NCI-H748 (cell line): ENCODE results near the gene TNFSF11.
"Not testable (repeated sequence)": the region's sequence is repeated elsewhere in the genome, so short reads cannot be mapped to it uniquely, and the experiment has no call there.

Experiments
- DNase-seq: peaks from one replicate; lab custom pipeline; 2025; ENCODE audit not compliant: unreplicated experiment; lab: John Stamatoyannopoulos, UW

Gene TNFSF11

DNA sequence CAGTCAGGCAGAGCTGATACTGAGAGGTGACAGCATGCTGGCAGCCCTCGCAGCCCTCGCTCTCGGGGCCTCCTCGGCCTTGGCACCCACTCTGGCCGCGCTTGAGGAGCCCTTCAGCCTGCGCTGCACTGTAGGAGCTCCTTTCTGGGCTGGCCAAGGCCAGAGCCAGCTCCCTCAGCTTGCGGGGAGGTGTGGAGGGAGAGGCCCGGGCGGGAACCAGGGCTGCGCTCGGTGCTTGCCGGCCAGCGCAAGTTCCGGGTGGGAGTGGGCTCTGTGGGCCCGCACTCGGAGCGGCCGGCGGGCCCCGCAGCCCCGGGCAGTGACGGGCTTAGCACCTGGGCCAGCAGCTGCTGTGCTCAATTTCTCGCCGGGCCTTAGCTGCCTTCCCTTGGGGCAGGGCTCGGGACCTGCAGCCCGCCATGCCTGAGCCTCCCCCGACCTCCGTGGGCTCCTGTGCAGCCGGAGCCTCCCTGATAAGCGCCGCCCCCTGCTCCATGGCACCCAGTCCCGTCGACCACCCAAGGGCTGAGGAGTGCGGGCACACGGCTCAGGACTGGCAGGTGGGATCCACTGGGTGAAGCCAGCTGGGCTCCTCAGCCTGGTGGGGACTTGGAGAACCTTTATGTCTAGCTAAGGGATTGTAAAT lies 14.3 kb upstream of the TNFSF11 start:
- DNase-seq = not testable (repeated sequence)

DNA sequence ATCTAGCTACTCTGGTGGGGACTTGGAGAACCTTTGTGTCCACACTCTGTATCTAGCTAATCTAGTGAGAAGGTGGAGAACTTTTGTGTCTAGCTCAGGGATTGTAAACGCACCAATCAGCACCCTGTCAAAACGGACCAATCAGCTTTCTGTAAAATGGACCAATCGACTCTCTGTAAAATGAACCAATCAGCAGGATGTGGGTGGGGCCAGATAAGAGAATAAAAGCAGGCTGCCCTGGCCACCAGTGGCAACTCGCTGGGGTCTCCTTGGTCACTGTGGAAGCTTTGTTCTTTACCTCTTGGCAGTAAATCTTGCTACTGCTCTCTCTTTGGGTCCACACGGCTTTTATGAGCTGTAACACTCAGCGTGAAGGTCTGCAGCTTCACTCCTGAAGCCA lies 13.6 kb upstream of the TNFSF11 start:
- DNase-seq = not testable (repeated sequence)

DNA sequence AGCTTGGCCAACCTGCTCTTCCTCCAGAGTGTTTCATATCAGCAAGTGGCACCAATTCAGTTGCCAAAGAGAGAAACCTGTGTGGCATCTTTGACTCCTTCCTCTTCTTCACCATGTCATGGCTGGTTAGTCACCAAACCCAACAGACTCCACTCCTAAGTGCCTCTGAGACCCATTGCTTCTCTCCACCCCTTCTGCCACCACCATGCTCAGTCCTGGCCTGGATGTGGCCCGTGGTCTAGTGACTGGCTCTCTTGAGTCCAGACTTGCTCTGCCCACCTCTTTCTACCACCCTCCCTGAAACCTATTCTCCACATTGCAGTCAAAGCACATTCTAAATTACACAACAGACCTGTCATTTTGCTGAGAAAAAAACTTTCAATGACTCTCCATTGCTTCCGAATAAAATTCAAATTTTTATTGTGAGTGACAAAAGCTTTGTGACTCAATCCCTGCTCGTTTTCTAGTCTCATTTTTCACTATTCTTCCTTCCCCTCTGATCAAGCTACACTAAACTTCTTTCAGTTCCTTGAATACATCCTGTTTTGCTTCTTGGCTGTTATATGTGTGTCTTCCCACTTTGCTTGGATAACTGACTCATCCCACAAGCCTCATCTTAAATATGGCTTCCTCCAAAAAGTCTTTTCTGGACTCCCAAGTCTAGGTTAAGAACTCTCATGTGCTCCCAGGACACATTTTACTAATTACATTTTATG lies 12.0 kb upstream of the TNFSF11 start:
- no peak for DNase-seq

DNA sequence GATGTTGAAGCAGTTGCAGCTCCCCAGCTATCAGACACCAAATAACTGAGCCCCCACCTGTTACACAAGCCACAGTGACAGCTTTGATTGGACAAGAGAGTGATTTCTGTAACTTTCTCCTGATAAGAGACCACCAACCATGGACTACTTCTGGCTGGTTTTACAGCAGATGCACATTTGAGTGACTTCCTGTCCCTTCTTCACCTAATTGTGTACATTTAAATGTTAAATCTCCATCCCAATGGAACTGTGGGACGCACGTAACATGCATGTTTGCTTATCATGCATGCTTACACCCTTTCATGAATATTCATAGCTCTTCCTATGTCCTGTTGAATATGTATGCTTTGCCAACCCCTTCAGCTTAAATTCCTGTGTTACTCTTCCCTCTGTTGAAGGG lies 6.0 kb upstream of the TNFSF11 start:
- DNase-seq = no peak

DNA sequence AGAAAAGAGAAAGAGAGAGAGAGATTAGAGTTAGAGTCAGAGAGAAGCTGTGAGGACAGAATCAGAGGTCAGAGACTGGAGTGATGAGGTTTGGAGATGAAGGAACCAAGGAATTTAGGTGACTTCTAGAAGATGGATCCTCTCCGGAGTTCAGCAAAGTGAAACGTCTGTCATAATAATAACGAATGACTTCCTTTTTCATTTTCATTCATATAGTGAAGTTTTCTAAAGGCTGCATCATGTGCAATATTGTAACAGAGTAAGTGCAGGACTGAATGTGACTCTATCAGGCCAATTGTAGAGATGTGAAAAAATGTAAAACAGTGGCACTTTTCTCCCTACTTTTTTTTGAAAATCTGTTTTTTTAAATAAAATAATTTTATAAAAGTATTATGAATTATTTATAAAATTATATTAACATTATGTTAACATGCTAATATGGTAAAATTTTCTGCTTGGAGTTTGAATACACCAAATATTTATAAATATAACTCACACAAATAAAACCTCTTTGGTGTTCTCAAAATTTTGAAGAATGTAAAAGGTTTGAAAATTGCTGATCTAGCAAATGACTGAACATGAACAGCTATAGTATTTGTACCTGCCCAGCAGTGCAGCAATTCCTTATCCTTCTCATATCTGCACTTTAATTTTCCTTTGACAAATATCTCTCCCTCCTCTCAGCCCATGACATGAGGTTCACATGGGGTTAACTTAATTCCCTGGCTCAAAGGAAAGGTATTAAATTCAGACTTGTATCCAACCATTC lies 4.2 kb upstream of the TNFSF11 start:
- DNase-seq = no peak

DNA sequence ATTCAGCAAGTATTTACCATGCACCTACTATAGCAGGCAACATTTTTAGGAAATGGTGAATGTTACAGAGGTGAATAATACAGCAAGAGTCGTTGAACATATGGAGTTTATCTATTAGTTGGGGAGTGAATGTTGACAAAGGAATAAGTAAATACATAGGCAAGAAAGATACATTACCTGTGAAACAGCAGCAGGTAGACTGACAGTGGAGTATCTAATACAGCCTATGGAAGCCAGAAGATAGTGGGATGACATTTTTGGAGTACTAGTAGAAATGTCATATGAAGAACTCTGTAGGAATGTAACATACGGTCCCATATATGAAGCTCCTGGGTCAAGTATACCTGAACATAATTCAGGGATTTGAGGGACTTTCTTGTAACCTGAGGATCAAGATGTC lies 2.1 kb upstream of the TNFSF11 start:
- DNase-seq = no peak

DNA sequence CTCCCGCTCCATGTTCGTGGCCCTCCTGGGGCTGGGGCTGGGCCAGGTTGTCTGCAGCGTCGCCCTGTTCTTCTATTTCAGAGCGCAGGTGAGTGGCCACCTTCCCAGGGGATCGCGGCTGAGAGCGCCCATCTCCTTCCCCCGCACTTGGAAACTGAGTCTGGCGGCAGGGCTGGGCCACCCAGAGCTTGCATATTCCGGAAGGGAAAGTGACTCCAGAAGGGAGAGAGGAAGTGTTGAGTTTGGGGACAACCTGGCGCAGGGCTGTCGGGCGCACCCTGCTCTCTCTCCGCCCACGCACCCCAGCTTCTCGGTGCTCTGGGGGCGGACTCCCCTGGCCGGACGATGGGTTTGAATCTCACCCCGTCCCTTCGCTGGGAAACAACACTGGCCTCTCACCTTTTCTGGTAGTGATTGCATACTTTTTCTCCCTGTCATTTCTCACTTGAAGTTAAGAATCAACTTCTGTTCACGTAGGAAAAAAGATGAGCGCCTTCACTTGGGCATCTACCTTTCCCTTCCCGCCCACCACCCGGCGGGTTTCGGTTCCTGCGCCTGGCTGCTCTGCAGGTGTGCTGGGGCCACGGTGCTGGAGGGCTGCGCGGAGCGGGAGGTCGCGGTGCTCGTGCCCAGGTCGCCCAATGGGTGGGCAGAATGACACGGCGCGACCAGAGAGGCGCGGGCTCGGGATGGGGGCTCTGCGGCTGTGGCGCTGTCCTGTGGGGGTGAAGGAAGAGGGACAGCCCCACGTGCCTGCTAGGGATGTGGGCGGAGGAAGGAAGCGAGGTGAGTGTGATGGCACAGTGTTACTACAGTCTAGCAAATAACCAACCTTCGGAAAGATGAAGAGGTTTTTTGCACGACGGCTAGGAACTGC lies 721 bp downstream of the TNFSF11 start:
- DNase-seq = peak; percentile 42

DNA sequence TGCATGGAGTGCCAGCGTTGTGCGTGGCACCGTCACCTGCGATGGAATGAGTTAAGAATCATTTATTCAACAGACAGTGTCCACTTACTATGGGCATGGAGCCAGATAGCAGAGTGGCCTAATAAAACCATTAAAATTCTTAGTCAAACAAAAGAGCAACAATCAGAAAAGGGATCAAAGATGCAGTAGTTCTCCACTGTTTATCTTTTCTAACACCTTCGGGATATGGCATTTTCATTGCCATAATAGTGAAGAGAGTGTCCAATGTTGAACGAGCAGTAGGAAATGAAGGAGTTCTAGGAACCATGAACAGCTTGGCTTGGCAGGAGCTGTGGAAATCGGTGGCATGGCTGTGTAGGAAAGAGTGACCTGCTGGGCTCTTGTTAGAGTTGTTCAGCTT lies 2.0 kb downstream of the TNFSF11 start:
- peak; percentile 78 for DNase-seq

DNA sequence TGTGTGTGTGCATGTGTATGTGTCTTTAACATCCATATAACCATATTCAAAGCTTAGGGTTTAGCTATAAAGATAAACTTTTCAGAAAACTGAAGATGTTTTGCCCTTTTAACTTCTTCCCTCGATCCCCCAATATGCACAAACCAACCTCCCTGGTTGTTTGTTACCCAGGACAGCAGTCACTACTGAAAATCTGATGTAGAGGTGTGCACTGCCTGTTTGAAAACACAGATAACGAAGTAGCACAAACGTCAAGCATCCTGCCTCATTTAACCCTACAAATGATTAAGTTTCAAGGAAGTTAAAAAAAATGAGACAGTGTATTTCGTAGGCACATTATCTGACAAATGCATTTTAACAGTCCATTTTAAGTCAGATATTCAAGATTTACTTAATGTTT lies 3.6 kb downstream of the TNFSF11 start:
- DNase-seq = no peak

DNA sequence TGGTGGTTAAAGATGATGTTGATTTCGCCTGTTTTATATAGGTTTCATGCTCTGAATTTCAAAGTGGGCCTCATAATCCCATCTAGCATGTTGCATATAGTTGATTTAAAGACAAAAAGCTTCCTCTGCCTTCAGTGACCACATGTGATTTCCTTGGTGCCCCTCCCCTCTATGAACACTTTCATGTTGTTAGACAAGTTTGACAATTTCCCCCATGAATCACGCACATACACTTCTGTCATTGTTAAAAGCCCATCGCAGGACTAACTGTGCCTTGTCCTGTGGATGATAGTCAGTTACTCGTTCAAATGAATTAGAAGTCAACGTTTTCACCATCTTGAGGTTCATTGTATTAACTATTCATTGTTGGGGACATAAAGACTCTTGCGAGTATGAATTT lies 6.7 kb downstream of the TNFSF11 start:
- DNase-seq = no peak

DNA sequence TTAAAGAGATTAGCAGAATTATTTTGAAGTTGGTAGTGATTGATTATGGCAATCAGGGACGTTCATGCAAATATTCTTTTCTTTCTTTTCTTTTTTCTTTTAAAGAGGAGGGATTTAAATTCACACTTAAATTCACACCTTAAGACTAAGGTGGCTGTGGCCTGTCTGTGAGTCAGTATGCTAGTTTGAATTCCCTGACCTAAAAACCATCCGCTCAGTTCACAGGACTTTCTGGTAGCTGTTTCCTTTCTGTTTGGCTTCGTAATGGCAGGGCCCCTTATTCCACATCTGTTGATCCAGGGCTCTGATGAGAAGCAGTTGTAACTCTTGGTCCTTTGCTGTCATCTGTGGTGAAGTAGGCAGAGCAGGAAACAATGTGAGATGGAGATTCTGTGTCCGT lies 7.5 kb downstream of the TNFSF11 start:
- DNase-seq = no peak

DNA sequence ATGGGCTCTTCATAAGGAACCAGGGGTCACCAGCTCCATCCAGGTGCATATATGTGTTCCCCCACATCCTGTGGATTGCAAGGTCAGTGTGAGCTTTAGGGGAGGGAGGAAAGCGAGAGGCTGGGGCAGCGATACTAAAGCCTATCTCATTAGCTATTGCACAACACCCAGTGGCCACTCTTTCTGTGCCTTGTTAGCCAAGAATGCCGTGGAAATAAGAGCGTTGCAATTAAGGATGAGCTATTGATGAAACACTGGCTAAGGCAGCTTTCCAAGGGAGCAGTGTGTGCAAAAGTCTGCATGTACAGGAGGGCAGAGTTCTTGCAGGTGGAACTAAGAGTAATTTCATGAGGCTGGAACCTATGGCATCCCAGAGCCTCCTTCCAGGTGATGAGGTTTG lies 17.6 kb downstream of the TNFSF11 start:
- DNase-seq = no peak

DNA sequence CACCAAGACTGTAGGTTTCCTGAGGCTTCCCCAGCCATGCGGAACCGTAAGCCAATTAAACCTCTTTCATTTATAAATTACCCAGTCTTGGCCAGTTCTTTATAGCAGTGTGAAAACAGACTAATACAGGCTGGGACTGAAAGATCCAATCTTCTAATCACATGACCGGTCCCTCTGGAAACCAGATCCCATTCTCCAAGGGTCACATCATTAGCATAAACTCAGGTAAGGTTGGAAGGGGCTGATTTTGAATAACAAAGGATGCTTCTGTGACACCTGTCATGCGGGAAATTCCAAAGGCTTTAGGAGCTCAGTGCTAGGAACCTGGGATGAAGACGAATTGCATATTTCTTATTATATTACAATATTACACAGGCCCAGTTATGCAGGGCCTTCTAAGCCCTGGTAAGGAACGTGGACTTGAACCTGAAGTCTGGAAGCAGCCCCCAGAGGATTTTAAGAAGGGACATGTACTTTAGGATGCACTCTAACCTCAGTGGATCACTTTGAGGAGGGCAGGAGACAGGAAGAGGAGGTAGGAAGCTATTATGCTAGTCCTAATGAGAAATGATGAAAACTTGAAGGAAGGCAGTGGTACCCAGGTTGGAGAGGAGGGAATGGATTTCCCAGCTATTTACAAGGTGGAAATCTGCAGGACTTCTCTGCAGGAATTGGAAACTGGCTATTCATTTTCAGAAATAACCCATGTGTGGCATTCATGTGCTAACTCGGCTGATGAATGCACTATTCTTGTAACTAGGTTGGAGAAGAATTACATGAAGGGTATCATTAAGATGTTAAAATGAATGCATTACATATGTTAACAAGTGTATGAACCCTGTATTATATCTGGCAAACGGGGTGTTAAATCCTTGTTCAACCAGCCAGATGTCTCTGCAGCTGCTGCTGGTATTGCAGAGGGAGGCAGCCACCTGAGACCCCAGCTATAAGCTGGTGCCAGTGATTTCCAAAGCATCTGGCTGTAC lies 19.3 kb downstream of the TNFSF11 start:
- DNase-seq = no peak

DNA sequence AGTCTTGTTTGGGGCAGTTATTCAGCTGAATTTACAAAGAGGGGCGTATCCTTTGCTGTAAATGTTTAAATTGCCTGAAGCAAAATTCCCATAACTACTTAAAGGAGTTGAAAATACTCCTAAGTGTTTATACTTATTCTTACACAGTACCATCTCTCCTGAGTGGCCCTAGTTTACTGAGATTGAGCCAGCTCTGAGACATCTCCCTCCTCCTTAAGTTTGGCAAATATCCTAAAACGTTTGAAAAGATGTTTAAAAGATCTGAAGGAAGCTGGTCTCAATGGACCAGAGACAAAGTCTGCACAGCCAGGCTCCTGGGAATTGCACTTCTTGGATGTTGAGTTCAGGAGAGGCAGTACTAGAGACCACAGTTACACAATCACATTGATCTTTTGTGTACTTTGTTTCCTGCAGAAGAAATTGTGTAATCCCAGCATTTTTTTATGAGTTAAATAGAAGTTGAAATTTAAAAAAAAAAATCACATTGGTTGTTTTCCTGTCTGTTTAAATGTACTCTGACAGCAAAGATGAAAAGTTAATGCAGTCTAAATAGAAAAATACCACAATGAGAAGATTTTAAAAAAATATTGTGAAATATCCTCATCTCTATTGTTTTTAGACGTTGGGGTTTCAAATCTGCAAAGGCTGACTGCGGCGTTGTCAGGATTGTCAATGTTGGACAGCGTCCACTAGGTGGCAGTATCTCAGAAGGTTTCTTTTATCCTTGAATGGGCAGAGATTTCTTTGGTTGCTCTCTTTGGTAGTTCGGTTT lies 20.7 kb downstream of the TNFSF11 start:
- DNase-seq = peak; percentile 70

DNA sequence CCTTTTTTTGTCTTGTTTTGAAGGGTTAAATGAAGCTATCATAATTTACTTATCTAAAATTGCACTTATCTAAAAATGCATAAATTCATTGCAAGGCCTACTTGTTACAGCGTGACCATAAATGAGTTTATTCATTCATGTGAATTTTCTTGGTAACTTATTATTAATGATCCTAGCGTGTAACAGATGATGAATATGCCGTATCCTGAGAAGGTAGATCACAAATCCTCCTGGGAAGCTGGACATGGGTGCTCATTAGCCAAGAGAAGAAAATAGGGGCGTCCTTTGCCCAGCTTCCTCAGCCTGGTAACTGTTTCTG lies 21.3 kb downstream of the TNFSF11 start:
- no peak for DNase-seq

DNA sequence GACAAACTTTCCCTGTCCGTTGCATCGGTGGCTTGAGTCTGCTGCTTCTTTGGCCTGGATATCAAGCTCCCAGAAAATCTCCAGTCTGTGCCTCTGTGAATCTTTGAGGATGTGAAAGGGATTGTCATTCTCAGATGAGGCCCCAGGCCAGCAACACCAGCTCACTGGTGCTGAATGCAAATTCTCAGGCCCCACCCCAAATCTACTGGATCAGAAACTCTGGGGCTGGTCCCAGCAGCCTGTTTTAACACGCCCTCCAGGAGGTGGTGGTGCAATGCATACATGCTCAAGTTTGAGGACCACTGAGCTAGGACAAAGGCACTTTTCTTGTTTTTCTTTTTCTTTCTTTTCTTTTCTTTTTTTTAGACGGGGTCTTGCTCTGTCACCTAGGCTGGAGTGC lies 23.6 kb downstream of the TNFSF11 start:
- DNase-seq = no peak

DNA sequence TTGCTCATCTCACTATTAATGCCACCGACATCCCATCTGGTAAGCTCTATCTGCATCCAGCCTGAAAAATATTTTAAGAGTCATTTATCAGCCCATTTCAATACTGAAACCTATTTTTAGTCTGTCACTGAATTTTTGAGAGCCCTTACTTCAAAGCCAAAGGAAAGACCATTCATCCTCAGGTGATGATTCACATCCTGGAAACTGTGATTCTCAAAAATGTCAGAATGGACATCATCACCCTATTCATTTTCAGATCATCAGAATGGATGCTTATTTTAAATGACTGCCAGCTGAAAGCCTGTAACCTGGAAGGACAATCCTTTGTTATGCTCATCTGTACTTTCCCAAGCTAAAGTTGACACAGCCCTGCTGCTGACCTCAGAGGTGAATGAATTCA lies 27.0 kb downstream of the TNFSF11 start:
- no peak for DNase-seq

DNA sequence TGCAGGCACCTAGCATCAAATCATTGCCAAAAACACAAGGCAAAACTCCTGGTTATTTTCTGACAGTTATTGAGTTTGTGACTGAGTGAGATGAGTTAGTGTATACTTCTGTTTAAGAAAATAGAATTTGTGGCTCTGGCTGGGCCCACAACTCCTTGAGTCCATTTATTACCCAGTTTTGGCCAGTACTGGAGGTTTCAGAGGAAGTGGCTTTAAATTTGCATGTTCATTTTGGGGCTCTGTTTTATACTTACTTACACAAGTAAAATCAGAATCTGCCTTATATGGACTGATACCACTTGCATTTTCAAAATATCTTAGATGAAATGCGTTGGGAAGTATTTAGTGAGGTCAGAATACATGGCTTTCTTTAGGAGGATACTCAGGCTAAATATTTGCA lies 29.0 kb downstream of the TNFSF11 start:
- no peak for DNase-seq

DNA sequence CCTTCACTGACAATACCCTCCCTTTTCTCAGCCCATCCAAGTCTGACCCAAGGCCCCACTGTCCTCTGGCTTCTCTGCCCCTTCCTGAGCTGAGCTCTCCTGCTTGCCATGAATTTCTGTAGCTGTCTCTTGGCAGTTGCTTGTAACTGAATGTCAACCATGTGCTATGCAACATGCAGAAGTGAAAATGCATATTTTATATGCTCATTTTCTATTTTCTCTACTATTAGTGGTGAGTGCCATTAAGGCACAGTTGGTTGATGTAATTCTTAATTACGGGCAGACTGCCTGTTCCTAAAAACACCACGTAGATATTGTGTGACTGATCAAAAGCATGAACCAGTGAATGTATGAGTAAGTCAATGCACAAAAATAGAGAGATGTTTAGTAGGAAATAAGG lies 29.6 kb downstream of the TNFSF11 start:
- no peak for DNase-seq
